ENCODE results near the gene ATP8A2.

DNA sequence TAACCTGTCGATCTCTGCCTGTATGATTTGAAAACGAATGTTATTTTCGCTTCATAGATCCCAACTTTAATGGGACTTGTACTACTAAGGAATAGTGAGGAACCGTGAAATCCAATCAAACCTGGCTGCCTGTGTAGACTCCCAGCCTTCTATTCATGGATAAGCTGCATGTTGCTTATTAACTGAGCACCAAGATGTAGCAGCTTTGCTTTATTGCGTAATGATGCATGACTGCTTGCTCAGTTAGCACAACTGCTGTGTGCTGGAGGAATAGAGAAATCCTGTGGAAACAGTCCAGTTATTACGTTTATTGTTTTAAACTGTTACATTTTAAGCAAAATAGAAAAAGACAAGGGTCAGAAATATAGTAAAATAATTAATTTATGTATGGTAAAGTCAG lies 571.9 kb downstream of the ATP8A2 start:
- TF ChIP-seq, protein P1, sequence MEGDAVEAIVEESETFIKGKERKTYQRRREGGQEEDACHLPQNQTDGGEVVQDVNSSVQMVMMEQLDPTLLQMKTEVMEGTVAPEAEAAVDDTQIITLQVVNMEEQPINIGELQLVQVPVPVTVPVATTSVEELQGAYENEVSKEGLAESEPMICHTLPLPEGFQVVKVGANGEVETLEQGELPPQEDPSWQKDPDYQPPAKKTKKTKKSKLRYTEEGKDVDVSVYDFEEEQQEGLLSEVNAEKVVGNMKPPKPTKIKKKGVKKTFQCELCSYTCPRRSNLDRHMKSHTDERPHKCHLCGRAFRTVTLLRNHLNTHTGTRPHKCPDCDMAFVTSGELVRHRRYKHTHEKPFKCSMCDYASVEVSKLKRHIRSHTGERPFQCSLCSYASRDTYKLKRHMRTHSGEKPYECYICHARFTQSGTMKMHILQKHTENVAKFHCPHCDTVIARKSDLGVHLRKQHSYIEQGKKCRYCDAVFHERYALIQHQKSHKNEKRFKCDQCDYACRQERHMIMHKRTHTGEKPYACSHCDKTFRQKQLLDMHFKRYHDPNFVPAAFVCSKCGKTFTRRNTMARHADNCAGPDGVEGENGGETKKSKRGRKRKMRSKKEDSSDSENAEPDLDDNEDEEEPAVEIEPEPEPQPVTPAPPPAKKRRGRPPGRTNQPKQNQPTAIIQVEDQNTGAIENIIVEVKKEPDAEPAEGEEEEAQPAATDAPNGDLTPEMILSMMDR (conservative IDR thresholded peaks at IDR 0.05; ENCODE audit: low read length) = no peak
- no peak for TF ChIP-seq EZH2phosphoT487 (IDR thresholded peaks at IDR 0.05; ENCODE audit: borderline replicate concordance, low read depth, low read length)

Measured in OCI-LY7 (cell line).